Right hindlimb (tissue), 1 donor: Measurements from ENCODE around the gene SLC37A1.
A peak's percentile ranks its signal among the peaks of the same experiment; 100 is the strongest.

Experiments
- DNase-seq: peaks from one replicate; pipeline ENCODE4 v3.0.0-alpha.2; 2018

SLC37A1 gene

DNA sequence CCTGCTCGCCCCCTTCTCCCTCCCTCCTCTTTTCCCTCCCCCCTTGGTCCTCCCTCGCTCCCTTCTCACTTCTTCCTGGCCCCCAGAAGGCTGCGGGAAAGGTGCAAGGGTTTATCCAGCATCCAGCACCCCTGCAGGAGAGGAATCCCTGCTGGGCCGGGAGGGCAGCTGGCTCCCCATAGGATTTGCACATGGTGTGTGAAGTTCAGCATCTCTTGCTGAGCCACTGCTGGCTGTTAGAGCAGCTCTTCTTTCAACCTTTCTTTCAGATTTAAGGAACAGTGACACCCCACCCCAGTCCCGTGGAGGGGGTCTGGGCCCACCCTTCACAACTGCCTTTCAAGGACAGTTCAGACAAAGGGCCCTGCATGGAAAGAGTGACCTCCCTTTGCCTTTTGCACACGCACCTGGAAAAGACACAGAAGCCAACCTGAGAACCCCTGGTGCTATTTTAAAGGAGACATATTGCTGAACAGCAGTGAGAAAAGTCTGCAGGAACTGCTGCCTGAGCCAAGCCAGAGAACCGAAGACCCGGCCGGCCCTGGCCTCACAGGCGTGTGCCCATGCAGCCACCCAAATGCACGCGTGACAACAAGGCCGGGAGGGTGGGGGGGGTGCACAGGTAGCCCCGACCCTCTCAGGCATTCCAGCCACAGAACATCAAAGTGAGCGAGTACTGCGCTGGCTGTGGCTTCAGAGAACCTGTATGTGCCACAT is 66.6 kb downstream of the SLC37A1 start:
- no peak for DNase-seq

DNA sequence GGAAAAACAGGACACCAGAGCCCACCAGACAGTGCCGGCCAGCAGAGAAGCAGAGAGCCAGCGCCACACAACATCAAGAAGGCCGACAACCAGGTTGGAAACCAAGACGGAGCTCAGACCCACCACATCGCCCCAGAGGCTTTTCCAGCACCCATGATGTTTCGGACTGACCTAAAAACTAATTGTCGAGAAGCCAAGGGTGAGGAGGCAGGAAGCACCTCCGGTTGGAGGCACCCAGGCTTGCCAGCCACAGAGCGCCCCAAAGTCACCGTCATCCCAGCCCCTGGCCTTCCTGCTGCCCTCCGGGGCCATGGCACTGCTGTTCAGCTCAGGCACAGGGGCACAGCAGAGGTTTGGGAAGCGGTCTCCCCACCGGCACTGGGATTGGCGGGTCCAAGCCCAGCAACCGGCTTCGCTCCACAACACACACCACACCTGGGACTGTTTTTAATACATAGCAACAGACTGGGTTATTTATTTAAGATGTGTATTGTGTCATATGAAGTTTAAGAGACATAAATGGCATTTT is 67.2 kb downstream of the SLC37A1 start:
- DNase-seq, result no peak

- no peak for DNase-seq
Observed at GRCh38 chr21:42581336-42581992, 67.8 kb downstream of the SLC37A1 start.

- peak; percentile 45 for DNase-seq
Observed at GRCh38 chr21:42581993-42582786, 68.5 kb downstream of the SLC37A1 start.

GRCh38 chr21:42582787-42583476 is 69.3 kb downstream of the SLC37A1 start:
- DNase-seq, result no peak

- no peak for DNase-seq
Observed at GRCh38 chr21:42583477-42584295, 70.0 kb downstream of the SLC37A1 start.

GRCh38 chr21:42584296-42584641 is 70.6 kb downstream of the SLC37A1 start:
- no peak for DNase-seq

DNA sequence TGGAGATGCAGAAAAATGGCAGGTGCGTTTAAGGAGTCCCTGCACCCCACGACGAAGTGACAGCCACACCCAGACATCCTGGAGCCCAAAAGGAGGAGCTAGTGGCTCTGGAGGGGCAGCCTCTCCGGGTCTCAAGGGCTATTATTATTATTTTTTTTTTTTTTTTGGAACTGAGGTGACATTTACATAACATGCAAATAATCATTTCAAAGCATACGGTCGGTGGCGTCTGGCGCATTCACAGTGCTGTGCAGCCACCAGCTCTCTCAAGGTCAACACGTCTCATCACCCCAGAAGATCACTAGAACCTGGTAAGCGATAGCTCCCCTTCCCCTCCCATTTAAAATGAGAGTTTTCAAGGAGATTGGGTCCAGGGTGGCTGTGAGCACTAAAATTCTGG is 72.2 kb downstream of the SLC37A1 start:
- DNase-seq, result no peak

DNA sequence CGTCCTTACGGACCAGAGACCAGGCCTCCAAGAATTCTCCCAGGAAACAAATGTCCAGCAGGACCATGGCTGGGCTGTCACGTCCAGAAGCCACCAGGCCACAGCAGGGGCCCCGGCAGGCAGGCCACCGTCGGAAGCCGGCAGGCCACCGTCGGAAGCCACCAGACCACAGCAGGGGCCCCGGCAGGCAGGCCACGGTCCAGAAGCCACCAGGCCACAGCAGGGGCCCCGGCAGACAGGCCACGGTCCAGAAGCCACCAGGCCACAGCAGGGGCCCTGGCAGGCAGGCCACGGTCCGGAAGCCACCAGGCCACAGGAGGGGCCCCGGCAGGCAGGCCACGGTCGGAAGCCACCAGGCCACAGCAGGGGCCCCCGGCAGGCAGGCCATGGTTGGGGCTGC is 72.8 kb downstream of the SLC37A1 start:
- DNase-seq, result no peak

DNA sequence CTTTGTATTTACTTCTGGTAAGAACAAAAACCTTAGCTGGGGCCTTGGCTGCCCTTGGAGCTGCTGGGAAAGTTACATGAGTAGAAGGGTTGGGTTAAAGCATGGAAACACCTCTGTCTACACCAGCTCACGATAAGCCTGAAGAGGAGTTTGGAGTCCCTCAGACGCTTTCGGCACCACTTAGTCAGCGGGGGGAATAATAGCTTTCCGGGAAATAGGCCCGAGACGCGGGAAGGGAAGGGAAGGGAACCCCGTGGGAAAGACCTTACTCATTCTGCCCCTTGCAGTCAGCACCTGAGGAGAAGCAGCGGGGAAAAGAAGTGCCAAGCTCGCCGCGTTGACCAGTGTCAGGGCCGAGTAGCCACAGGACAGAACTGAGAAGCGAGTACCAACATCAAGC is 73.4 kb downstream of the SLC37A1 start:
- no peak for DNase-seq

DNA sequence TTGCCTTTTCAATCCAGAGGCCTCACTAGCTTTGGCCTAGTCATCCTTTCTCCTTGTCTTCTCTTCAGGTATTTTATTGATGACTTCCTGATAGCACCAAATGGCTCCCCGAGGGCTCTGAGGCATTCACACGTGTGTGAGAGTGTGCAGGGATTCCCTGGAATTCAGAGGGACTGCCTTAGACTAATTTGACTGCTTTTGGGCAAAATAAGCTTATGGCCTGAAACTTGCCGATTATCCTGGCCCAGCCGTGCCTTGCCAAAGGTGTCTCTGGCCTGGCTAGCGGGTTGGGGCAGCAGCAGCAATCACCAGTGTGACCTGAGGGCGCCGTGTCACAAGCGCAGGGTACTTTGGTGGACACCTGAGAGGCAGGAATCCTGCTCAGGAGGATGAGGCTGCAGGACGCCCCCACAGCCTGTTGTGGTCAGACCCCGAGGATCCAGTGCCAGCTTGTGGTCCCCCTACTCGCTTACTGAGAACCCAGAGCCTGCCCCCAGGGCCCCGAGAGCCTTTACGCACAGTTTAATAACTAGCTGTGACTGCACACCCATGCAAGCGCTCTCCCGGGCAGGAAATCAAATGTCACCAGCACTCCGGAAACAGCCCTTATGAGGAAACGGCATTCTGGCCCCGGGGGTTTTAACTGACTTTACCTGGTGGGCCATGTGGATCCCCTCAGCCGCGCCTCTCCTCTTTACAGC is 76.9 kb downstream of the SLC37A1 start:
- no peak for DNase-seq

DNA sequence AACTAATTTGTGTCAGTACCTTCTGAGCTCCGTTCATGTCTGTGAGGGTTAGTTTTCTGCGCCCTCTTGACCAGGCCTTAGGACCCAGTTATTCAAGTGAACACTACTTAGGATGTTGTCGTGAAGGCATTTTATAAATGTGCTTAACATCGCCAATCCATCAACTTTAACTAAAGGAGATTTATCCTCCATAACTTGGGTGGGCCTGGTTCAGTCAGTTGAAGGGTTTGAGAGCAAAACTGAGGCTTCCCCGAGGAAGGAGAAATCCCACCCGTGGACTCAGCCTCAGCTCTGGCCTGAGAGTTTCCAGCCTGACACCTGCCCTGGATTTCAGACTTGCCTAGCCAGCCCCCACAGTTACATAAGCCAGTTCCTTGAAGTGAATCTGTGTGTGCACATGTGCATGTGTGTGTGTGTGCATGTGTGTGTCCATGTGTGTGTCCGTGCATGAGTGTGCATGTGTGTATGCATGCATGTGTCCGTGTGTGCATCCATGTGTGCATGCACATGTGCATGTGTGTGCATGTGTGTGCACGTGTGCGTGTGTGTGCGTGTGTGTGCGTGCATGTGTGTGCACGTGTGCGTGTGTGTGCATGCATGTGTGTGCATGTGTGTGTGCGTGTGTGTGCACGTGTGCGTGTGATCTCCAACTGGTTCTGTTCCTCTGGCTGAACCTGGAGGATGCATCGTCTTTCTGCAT is 77.7 kb downstream of the SLC37A1 start:
- no peak for DNase-seq

- DNase-seq, result no peak
Observed at GRCh38 chr21:42592156-42592820, 78.6 kb downstream of the SLC37A1 start.

GRCh38 chr21:42593007-42593814 is 79.6 kb downstream of the SLC37A1 start:
- DNase-seq, result peak; percentile 85

DNA sequence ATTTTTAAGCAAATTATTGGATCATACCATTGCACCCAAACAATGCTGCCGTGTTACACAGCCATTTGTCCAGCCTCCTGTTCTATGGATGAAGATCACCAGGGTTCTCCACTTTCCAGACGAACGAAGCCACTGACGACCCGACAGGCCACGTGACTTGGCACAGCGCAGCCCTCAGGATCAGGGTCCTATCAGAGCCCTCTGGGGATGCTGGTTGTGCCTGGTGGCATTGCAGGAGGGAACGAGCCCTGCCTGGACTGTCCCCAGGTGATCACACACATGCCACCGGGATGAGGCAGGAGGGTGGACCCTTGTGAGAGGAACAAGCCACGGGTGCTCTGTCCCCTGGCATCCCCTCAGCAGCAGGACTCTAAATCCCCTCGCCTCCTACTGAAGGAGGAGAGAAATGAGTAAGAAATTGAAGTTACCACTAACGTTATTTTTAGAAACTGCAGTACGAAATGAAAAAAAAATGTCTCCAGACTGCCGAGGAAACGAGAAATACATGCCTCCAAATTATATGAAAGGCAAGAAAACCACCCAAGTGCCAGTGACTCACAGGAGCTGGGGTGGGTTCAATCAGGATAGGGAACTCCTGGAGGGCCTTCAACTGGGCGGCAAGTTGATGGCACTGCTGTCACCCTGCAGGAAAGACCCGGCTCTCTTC is 81.1 kb downstream of the SLC37A1 start:
- no peak for DNase-seq

- DNase-seq, result no peak
Observed at GRCh38 chr21:42595283-42596187, 81.9 kb downstream of the SLC37A1 start.

GRCh38 chr21:42596657-42597056 is 83.0 kb downstream of the SLC37A1 start:
- no peak for DNase-seq
